B cell (primary cell): ENCODE measurements around the gene EXOC6B. TPM values are rescaled to one million over a fixed set of nuclear protein-coding genes. Genes with fewer than 3 reads are reported as not detected.

Experiments used
- ATAC-seq: fragments of 200-7000 bp; cut with Tn5 transposase; one replicate; pipeline ENCODE4 v1.10.0; 2021; ENCODE audit warnings: low read depth, mild to moderate bottlenecking, moderate number of reproducible peaks, moderate library complexity
- CTCF ChIA-PET: fragments of 350-600 bp; sonication (Branson Sonifier 250); formaldehyde crosslinking; loops from one replicate; lab custom pipeline; 2021; ENCODE audit warnings: antibody characterized with exemption, inconsistent platforms; lab: Charles Lee
- POLR2A ChIA-PET: fragments of 350-600 bp; sonication (Branson Sonifier 250); formaldehyde crosslinking; loops from one replicate; lab custom pipeline; 2021; ENCODE audit warnings: antibody characterized with exemption; lab: Charles Lee
- DNase-seq: peaks from one replicate; pipeline ENCODE4 v3.0.0; 2013
- H2AFZ ChIP-seq: 2 replicates; pipeline ENCODE4 v1.6.1; 2012; ENCODE audit warnings: mild to moderate bottlenecking, low read depth, low read length; ENCODE audit not compliant: insufficient read depth, poor library complexity, severe bottlenecking
- H3K27ac ChIP-seq, 2 donors: 1 replicate in 1 of 2; 2 replicates in 1 of 2; pipeline ENCODE4 v1.5.1; 2012 to 2013; ENCODE audit warnings: low read length in 2 of 2, mild to moderate bottlenecking in 2 of 2, moderate library complexity in 1 of 2
- H3K27me3 ChIP-seq, 4 experiments: fragments of 200-600 bp in 1 of 4; sonication (generic) in 1 of 4; replicated peaks in 1 of 4; 1 replicate in 2 of 4; 2 replicates in 2 of 4; pipeline versions ENCODE4 v1.6.1 to v1.7.0; 2013 to 2016; ENCODE audit warnings: low read length in 3 of 4, mild to moderate bottlenecking in 2 of 4, mixed read lengths in 1 of 4, moderate library complexity in 1 of 4; ENCODE audit not compliant: insufficient read depth in 4 of 4, control insufficient read depth in 3 of 4; ENCODE audit errors: control extremely low read depth in 1 of 4
- H3K36me3 ChIP-seq, 2 experiments: replicated peaks in 1 of 2; 1 replicate in 1 of 2; 2 replicates in 1 of 2; pipeline versions ENCODE4 v1.6.1 to v1.7.1; 2013; ENCODE audit warnings: low read length in 1 of 2; ENCODE audit not compliant: insufficient read depth in 2 of 2, control insufficient read depth in 1 of 2; ENCODE audit errors: control extremely low read depth in 1 of 2, extremely low read depth in 1 of 2
- H3K4me1 ChIP-seq, 2 donors: fragments of 200-600 bp in 1 of 2; sonication (generic) in 1 of 2; 1 replicate in 1 of 2; 2 replicates in 1 of 2; pipeline versions ENCODE4 v1.5.1 to v1.6.1; 2013 to 2017; ENCODE audit warnings: low read length in 2 of 2; ENCODE audit not compliant: control insufficient read depth in 2 of 2, insufficient read depth in 2 of 2
- H3K4me2 ChIP-seq: replicated peaks from 2 replicates; pipeline ENCODE3; 2012; ENCODE audit warnings: mild to moderate bottlenecking, low read depth, low read length; ENCODE audit not compliant: poor library complexity, severe bottlenecking
- H3K4me3 ChIP-seq, 5 experiments: fragments of 200-600 bp in 1 of 5; sonication (generic) in 1 of 5; 1 replicate in 3 of 5; 2 replicates in 2 of 5; pipeline versions ENCODE4 v1.5.1 to v1.7.0; 2011 to 2016; ENCODE audit warnings: low read length in 4 of 5, mild to moderate bottlenecking in 4 of 5, low read depth in 2 of 5, control low read depth in 1 of 5, moderate library complexity in 1 of 5; ENCODE audit not compliant: insufficient read depth in 1 of 5; ENCODE audit errors: control extremely low read depth in 1 of 5, extremely low read depth in 1 of 5
- H3K79me2 ChIP-seq: fragments of 200-600 bp; sonication (generic); one replicate; pipeline ENCODE4 v1.6.0; 2016; ENCODE audit warnings: low read length; ENCODE audit not compliant: control insufficient read depth, insufficient read depth
- H3K9ac ChIP-seq: fragments of 200-600 bp; sonication (generic); 2 replicates; pipeline ENCODE4 v1.6.1; 2017; ENCODE audit warnings: mild to moderate bottlenecking, low read length, moderate library complexity
- H3K9me3 ChIP-seq, 3 donors: one replicate each; pipeline versions ENCODE4 v1.6.1 to v1.7.1; 2013; ENCODE audit warnings: low read length in 2 of 3; ENCODE audit not compliant: control insufficient read depth in 2 of 3, insufficient read depth in 1 of 3; ENCODE audit errors: control extremely low read depth in 1 of 3
- H4K20me1 ChIP-seq: 2 replicates; pipeline ENCODE4 v1.6.0; 2012; ENCODE audit warnings: mild to moderate bottlenecking, low read length; ENCODE audit not compliant: insufficient read depth, control insufficient read depth, poor library complexity, severe bottlenecking
- H3K27ac Mint-ChIP-seq: one replicate; pipeline ENCODE4 v1.8.0; 2021; ENCODE audit warnings: mixed read lengths
- H3K27me3 Mint-ChIP-seq: one replicate; pipeline ENCODE4 v1.8.0; 2021; ENCODE audit warnings: mixed read lengths
- H3K4me1 Mint-ChIP-seq: one replicate; pipeline ENCODE4 v1.8.0; 2021; ENCODE audit warnings: mixed read lengths
- H3K4me3 Mint-ChIP-seq: one replicate; pipeline ENCODE4 v1.8.0; 2021; ENCODE audit warnings: mixed read lengths
- H3K9me3 Mint-ChIP-seq: one replicate; pipeline ENCODE4 v1.8.0; 2022; ENCODE audit warnings: mixed read lengths; ENCODE audit not compliant: insufficient read depth
- EZH2 ChIP-seq: IDR thresholded peaks from 2 replicates; pipeline ENCODE4 v1.6.1; 2012; ENCODE audit warnings: borderline replicate concordance, low read depth, mild to moderate bottlenecking, moderate library complexity, low read length; ENCODE audit not compliant: insufficient read depth, poor library complexity, severe bottlenecking
- WGBS: methylation state at CpG from one replicate; pipeline ENCODE4 v1.1.5; 2013; ENCODE audit warnings: missing lambda C conversion rate; ENCODE audit not compliant: insufficient coverage; 5-methylcytosine and 5-hydroxymethylcytosine counted together
- intact Hi-C: fragments of 100-400 bp; cut with micrococcal nuclease; formaldehyde crosslinking; loops from one replicate; pipeline ENCODE4 v1.10.0; 2022
- polyA plus RNA-seq: library from polyadenylated mRNA; depleted of rRNA; stranded (reverse); fragments of >200 nt; gene quantifications from 2 replicates; pipeline ENCODE4 v1.2.3, GENCODE V29; 2012
- total RNA-seq, 2 donors: library from RNA; stranded (reverse); fragments of 120-200 nt in 1 of 2; gene quantifications; 1 replicate in 1 of 2; 2 replicates in 1 of 2; pipeline versions ENCODE4 v1.2.3 to v1.2.4, GENCODE V29; 2013 to 2022
- TF ChIP-seq, protein P1 (sequence below): fragments of 200-600 bp; IDR thresholded peaks from one replicate; pipeline ENCODE4 v1.8.0; 2022; ENCODE audit warnings: antibody characterized with exemption, mild to moderate bottlenecking

Gene EXOC6B
- total and polyA plus RNA-seq, 2 donors (not counting 1 experiment from before 2014, with no cell fraction given), result 4.8 to 22.6 TPM

- H2AFZ ChIP-seq, result no peak overlapping the region
- H3K4me1 ChIP-seq, result no peaks in the 10 kb centered on the region
- H3K27me3 ChIP-seq, result no peaks in the 10 kb centered on the region
- CTCF ChIA-PET, result no interaction called here
- H3K27ac ChIP-seq, result no peak overlapping the region
- Mint-ChIP-seq H3K27ac (no peak overlapping the region), H3K4me3 (no peak overlapping the region), H3K4me1 (no peaks in the 10 kb centered on the region), H3K9me3 (no peaks in the 10 kb centered on the region), H3K27me3 (no peaks in the 10 kb centered on the region)
- no peak for TF ChIP-seq EZH2
- TF ChIP-seq, protein P1, sequence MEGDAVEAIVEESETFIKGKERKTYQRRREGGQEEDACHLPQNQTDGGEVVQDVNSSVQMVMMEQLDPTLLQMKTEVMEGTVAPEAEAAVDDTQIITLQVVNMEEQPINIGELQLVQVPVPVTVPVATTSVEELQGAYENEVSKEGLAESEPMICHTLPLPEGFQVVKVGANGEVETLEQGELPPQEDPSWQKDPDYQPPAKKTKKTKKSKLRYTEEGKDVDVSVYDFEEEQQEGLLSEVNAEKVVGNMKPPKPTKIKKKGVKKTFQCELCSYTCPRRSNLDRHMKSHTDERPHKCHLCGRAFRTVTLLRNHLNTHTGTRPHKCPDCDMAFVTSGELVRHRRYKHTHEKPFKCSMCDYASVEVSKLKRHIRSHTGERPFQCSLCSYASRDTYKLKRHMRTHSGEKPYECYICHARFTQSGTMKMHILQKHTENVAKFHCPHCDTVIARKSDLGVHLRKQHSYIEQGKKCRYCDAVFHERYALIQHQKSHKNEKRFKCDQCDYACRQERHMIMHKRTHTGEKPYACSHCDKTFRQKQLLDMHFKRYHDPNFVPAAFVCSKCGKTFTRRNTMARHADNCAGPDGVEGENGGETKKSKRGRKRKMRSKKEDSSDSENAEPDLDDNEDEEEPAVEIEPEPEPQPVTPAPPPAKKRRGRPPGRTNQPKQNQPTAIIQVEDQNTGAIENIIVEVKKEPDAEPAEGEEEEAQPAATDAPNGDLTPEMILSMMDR, result no peak
- intact Hi-C loops, result no loop called here
- no peak overlapping the region for H3K4me3 ChIP-seq
- H3K4me2 ChIP-seq, result no peak overlapping the region
- POLR2A ChIA-PET, result no interaction called here
- H3K36me3 ChIP-seq, result no peaks in the 10 kb centered on the region
- H3K9ac ChIP-seq, result no peak overlapping the region
- no peaks in the 10 kb centered on the region for H3K79me2 ChIP-seq
- no peak for DNase-seq
- no peak for ATAC-seq
- H3K9me3 ChIP-seq, result no peaks in the 10 kb centered on the region
- no peaks in the 10 kb centered on the region for H4K20me1 ChIP-seq
- no CpG with 5 or more reads among the region's 3 CpGs for WGBS
Measured at GRCh38 chr2:72722492-72723070, 103.3 kb downstream of the EXOC6B start.

DNA sequence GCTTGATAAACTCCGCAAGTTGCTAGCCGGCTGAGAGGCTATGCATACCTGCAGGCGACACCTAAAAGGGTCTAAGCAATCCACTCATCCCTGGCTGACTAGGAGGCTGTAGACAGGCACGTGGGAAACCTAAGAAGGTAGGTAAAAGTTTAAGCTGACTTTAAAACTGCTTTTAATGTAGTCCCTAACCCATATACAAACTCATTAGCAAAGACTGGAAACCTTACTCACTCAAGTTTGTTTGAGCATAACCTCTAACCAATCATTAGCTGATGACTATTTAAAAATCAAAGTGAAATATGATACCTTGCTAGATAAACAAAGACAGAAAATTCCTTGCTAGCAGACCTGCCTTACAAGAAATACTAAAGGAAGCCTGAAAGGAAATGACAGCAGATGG is 106.4 kb downstream of the EXOC6B start:
- Histone ChIP-seq H3K27ac (no peak overlapping the region), H3K36me3 (no peaks in the 10 kb centered on the region), H2AFZ (no peak overlapping the region), H3K27me3 (no peaks in the 10 kb centered on the region), H3K9ac (no peak overlapping the region), H3K4me1 (no peaks in the 10 kb centered on the region), H3K9me3 (no peaks in the 10 kb centered on the region), H3K4me3 (no peak overlapping the region), H3K4me2 (no peak overlapping the region), H4K20me1 (no peaks in the 10 kb centered on the region), H3K79me2 (no peaks in the 10 kb centered on the region)
- no peak overlapping the region for H3K27ac Mint-ChIP-seq
- H3K4me3 Mint-ChIP-seq, result no peak overlapping the region
- DNase-seq, result no peak
- 94% methylated on average over 3 of the region's 4 CpGs for WGBS
- ATAC-seq, result no peak
- TF ChIP-seq, protein P1, result no peak
- TF ChIP-seq EZH2, result no peak
- CTCF ChIA-PET, result no interaction called here
- intact Hi-C loops, result no loop called here
- POLR2A ChIA-PET, result no interaction called here
- H3K4me1 Mint-ChIP-seq, result no peaks in the 10 kb centered on the region
- H3K9me3 Mint-ChIP-seq, result no peaks in the 10 kb centered on the region
- no peaks in the 10 kb centered on the region for H3K27me3 Mint-ChIP-seq
